Fibroblast of the aortic adventitia (primary cell): ENCODE results near the gene FRY. TPM values are rescaled to one million over a fixed set of nuclear protein-coding genes. Genes with fewer than 3 reads are reported as not detected.

ENCODE experiments used
- DNase-seq: peaks from one replicate; pipeline ENCODE4 v3.0.0-alpha.2; 2010; ENCODE audit warnings: low read depth
- H3K4me3 ChIP-seq: 2 replicates; pipeline ENCODE4 v1.5.1; 2011; ENCODE audit warnings: low read depth, mild to moderate bottlenecking, control low read depth, low read length, moderate library complexity
- CTCF ChIP-seq: IDR thresholded peaks from 2 replicates; pipeline ENCODE4 v1.5.1; 2011; ENCODE audit warnings: mild to moderate bottlenecking, low read length, control low read depth, inconsistent platforms; ENCODE audit not compliant: insufficient read depth
- total RNA-seq: library from RNA; depleted of rRNA; stranded (reverse); fragments of >200 nt; gene quantifications from 2 replicates; pipeline ENCODE4 v1.2.3, GENCODE V29; 2012; ENCODE audit warnings: low replicate concordance

The FRY gene
- total RNA-seq, 1 donor: 4.3 TPM

- no peak overlapping the region for H3K4me3 ChIP-seq
- DNase-seq: no peak
- TF ChIP-seq CTCF: no peak
Observed at GRCh38 chr13:32248801-32249200, 217.2 kb downstream of the FRY start.

- no peak for DNase-seq
- TF ChIP-seq CTCF: no peak
Observed at GRCh38 chr13:32252812-32253438, 221.4 kb downstream of the FRY start.

GRCh38 chr13:32253911-32254399 is 222.4 kb downstream of the FRY start:
- H3K4me3 ChIP-seq: no peak overlapping the region
- no peak for TF ChIP-seq CTCF
- peak; percentile 22 for DNase-seq

More at GRCh38 chr13:32252812-32253438, 221.4 kb downstream of the FRY start:
- H3K4me3 ChIP-seq: no peak overlapping the region

- TF ChIP-seq CTCF: no peak
- H3K4me3 ChIP-seq: no peak overlapping the region
- peak; percentile 48 for DNase-seq
Observed at GRCh38 chr13:32254416-32254815, 222.8 kb downstream of the FRY start.

GRCh38 chr13:32254916-32255723 is 223.5 kb downstream of the FRY start:
- no peak for DNase-seq
- no peak for TF ChIP-seq CTCF
- H3K4me3 ChIP-seq: no peak overlapping the region

GRCh38 chr13:32255724-32256109 is 224.1 kb downstream of the FRY start:
- no peak for TF ChIP-seq CTCF
- DNase-seq: no peak
- no peak overlapping the region for H3K4me3 ChIP-seq
